ENCODE results near the gene TSPAN3.

TSPAN3 gene

DNA sequence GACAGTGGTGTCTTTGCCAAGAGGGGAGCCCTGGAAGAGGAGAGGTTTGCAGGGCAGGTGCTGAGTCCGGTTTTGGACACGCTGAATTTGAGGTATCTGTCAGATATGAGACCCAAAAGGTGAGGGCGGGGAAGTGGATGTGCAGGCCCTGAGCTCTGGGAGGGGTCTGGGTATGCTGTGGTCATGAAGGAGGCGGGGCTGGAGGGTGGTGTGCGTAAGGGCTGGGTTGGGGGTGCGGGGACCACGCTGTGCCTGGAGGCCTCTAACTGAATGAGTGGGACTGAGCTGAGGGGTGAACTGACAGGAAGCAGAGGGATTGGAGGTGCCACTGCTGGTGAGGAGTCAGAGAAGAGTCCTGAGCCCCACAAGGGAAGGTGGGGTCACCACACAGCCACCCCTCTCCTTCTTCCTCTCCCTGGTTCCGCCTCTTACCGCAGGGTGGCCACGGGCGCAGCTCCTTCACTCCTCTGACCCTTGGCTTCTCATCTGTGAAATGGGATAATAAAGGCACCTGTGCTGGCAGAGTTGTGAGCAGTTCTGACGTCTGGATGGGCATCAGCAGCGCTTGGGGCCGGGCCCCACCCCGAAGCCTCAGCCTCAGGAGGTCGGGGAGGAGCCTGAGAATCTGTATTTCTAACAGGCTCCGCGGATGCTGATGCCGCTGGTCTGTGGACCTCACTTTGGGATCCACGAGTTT is 47.2 kb downstream of the TSPAN3 start:
- no peak for DNase-seq (ENCODE audit: low read depth in 2 of 2)

DNA sequence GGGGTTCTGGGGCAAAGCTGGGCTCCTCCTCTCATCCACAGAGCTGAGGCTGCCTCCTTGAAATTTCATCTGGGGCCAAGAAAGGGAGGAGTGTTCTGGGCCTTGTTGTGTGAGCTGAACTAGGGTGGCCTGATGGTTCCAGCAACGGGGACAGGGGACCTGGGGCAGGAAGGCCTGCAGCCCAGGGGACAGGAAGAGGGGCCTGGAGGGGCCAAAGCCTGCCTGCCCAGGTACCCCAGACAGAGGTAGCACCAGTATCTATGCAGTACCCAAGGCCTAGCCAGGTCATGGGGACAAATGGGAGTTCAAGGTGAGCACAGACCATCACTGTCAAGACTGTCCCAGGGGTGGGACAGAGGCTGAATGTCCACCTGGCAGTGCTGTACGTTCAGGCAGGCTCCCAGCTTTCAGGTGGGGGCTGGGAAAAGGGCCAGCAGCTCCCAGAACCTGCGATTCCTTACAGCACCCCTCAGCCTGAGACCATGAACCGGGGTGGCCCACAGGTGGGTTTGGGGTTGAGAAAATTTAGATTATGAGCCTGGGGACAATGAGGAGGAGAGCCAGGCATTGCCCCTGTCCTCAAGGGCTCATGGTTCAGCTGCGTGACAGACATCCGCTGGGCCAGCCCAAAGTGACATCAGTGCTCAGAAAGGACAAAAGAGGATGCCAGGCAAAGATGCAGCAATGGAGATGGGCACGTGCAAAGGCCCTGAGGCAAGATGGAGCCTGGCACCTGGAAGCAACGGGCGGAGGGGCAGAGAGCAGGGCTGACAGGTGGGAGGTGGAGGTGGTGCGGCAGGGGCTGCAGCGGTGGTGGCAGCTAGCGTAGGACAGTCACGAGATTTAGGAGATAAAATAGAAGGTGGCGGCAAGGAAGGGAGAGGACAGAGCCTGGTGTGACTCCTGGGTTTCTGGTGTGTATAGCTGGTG is 48.0 kb downstream of the TSPAN3 start:
- no peak for DNase-seq (ENCODE audit: low read depth in 2 of 2)

DNA sequence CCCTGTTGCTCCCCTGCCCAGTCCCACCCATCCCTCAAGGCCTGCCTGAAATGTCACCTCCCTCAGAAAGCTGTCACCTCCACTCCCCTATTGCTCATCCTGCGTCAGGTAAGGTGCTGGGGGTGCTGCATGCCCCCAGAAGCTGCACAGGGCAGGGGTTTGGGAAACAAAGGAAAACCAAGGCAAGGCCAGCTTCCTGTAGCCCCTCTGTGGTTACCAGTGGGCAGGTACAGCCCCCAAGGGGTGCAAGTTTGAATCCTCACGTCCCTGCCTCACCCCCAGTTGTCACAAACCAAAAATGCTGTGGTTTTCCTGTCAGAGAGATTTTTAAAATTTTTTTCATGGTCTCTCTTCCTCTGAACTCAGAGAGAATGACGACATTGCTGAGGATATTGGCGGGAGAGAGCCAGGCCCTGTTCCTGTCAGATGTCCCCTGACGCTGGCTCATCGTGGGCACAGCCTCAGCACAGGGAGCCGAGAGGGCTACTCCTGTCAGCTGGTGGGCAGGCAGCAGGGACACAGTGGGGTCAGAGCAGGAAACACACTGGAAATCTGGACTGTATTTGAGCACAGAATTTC is 49.0 kb downstream of the TSPAN3 start:
- DNase-seq (ENCODE audit: low read depth in 2 of 2), result peak in 1 of 2 donors; percentile 47

DNA sequence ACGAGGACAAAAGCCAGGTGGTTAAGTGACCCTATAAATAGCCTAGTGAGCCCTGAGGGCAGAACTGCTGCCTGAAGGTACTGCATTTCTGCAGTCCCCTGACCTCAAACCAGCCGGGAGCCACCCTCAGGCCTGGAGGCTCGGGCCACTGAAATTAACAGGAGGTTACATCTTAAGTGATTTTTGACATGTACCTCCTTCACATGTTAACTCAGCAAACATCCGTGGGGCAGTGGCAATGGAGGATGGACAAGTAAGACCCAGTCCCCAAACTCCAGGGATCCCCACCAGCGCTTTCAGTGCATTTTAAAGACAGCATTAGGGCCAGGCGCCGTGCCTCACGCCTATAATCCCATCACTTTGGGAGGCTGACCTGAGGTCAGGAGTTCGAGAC is 49.8 kb downstream of the TSPAN3 start:
- DNase-seq (ENCODE audit: low read depth in 2 of 2), result no peak

DNA sequence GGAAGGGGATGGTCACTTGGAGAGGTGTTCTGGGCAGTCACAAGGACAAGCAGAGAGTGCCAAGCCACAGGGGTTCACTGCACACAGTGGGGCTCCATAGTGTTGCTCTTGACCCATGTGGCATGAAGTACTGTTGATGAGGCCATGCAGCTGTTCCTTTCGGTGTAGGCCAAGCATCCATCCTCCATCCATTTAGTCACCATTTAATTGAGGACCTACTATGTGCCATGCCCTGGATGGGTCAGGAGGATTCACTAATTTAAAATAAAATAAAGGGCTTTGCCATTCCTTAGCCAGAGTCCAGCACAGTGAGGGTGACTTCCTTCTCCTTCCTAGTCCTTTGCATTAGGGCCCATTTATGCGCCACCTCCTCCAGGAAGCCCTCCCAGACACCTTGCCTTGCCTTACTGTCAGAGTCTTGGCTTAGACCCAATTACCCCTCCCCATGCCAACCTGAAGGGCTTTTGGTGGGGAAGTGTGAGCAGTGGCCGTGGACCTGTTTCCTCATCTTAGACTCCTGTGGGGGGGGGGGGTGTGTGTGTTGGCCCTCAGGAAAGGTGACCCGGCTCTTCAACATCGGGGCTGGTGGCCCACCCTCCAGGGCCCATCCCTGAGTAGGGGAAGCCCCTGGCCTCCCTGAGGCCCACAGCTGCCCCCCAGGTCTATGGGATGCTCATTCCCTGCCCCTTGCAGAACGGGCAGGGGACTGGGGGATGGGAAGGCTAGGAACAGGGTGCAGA is 50.4 kb downstream of the TSPAN3 start:
- DNase-seq (ENCODE audit: low read depth in 2 of 2), result no peak

DNA sequence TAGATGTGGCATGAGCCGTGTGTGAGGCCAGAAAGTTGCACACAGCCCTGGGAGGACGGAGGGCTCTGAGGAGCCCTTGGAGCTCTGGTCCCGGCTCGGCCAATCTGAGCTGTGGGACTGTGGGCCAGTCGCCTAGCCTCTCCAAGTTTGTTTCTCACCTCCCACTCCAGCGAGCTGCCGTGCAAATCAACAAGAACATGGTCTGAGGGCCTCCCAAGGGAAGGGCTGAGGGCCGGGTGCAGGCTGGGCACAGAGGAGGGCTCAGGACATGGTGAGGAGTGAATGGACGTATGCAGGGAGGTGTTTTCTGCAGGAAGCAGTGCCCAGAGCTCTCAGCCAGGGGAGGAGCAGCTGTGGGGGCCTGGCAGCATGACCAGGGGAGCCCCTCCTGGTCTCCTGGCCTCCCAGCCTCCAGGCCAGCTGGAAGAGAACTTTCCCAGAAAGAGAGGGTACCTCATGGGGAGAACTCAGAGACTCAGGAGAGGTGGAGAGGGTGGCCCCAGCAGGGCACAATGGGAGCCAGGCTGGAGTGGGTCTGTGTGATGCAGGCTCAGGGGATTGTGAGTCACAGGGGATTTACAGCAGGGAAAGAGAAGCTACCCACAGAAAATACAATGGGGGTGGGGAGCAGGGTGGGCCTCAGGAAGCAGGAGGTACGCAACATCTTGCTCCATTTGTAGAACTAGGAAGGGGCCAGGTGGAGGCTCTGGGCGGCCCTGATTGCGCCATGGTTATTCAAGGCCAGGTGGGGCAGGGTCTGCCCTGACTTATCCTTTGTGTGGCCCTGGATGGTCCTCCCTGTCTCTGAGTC is 51.2 kb downstream of the TSPAN3 start:
- peak in 1 of 2 donors; percentile 38 for DNase-seq (ENCODE audit: low read depth in 2 of 2)

DNA sequence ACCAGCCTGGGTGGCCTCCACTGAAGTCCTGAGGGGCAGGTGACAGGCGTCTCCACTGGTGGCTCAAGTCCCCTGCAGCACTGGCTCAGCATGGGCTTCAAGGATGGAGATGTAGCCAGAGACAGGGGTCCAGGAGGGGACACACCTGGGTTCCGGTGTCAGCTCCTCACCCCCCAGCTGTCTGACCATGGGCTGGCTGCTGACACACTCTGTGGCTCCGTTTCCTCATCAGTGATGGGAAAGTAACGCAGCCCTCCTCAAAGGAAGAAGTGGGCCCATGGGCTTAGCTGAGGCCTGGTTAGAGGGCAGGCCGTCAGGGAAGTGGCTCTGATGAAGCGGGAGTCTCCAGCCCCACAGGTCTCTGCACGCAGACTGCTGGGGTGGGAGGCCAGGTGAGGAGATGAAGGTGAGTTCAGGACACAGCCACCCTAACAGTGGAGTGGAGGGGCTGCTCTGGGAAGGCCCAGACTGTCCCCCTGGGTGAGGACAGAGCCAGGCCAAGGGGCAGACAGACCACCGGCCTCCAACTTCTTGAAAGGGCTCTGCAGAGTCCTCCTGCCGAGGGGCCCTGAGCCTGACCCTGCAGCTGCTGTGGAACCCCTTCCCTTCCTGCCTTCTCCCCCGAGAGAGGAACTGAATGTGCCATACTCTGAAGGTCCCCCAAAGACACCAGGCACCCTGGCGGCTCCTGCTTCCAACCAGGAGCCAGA is 52.0 kb downstream of the TSPAN3 start:
- DNase-seq (ENCODE audit: low read depth in 2 of 2), result no peak

DNA sequence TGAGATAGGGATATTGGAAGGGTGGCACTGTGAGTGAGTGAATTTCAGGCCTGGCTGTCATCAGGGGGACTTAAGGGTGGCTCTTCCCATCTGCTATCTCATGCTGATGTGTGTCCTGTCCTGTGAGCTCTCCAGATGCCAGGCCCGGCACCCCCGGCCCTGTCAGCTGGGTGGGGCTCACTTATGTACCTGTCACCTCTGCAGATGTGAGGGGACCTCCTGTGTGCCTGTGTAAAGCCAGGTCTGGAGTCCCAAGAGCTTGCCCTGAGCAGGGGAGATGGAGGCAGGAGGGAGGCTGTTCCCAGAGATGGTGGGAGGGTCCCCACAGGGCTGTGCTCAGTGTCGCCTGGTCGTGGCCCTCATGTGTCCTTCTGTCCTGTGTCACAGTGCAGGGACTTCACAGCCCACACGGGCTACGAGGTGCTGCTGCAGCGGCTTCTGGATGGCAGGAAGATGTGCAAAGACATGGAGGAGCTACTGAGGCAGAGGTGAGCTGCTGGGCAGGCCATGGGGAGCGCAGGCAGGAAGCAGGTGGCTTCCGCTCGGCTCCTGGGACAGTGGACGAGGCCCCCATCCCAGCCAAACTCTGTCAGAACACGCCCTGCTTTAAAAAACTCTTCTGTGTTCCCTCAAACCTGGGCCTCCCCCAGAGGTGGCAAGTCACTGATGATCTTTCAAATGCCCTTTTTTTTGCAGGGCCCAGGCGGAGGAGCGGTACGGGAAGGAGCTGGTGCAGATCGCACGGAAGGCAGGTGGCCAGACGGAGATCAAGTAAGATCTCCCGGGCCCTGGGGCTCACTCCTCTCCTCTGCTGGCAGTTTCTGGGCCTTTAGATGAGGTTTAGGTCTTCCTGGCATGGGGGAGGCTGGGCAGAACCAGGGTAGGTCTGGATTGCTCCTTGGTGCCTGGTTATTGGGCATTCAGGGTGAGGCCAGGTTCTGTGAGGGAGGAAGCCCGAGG is 52.9 kb downstream of the TSPAN3 start:
- no peak for DNase-seq (ENCODE audit: low read depth in 2 of 2)

DNA sequence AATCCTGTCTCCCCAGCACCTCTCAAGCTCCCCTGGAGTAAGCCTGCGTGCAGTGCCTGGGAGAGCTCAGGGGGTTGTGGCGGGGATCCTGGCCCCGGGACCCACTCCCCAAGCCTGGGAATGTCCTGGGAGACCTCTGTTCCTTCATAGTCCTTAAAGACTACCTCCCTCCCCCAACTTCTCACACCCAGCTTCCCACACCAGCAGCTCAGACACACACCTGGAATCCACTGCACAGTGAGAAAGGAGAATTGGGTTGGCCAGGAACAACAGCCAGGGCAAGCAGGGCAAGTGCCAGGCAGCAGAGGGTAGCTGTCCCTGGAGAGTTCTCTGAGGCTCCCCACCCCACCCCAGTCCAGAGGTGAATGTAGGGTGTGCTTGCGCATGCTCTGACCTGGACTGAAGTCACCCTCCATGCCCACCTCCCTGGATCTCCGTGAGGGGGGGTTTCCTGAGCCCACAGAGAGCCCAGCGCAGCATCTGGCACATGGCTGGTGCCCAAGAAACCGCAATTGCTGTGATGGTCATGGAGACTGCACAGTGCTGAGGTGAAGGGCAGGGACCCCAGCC is 53.7 kb downstream of the TSPAN3 start:
- DNase-seq (ENCODE audit: low read depth in 2 of 2), result no peak

DNA sequence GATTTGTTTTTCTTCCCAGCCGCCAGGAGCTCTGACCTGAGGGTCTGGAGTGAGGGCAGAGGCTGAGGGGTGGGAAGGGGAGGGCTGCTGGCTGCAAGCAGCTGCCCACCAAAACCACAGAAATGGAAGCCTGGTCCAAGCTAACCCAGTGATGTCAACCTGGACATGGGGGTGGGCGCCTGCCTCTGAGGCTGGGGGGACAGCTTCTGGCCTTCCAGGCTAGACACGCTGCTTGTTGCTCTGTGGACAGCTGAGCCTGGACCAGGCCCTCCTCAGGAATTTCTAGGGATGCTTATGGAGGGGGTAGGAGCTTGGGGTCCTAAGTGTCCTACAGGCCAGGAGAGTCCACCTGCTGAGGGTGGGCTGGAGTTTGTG is 54.6 kb downstream of the TSPAN3 start:
- no peak for DNase-seq (ENCODE audit: low read depth in 2 of 2)

DNA sequence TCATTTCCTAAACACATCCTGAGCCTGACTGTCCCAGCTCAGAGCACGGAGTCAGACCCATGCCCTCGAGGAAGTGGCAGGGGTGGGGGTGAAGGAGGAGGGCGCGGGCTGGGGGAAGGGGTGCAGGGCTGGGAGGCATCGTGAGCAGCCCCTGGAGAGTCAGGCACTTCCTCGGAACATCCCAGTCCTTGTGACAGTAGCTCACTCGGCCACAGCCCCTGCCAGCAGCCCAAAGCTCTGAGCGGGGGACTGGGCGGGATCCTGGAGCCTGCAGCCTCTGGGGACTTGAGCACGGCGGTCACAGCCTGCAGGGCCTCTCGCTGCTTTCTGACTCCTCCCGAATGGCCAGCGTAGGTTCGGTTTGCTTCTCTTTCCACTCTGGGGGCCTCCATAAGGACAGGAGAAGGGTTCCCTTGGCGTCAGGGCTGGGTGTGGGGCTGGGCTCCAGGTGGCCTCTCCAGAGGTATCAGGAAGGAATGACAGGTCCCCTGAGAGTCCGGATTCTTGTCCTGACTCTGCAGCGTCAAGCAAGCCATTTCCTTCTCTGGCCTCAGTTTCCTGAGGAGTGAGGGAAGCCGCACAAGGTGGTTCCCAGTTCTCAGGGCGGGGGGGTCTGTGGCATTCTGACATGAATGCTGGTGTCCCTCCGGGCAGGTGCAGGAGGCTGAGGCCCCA is 55.1 kb downstream of the TSPAN3 start:
- no peak for DNase-seq (ENCODE audit: low read depth in 2 of 2)

DNA sequence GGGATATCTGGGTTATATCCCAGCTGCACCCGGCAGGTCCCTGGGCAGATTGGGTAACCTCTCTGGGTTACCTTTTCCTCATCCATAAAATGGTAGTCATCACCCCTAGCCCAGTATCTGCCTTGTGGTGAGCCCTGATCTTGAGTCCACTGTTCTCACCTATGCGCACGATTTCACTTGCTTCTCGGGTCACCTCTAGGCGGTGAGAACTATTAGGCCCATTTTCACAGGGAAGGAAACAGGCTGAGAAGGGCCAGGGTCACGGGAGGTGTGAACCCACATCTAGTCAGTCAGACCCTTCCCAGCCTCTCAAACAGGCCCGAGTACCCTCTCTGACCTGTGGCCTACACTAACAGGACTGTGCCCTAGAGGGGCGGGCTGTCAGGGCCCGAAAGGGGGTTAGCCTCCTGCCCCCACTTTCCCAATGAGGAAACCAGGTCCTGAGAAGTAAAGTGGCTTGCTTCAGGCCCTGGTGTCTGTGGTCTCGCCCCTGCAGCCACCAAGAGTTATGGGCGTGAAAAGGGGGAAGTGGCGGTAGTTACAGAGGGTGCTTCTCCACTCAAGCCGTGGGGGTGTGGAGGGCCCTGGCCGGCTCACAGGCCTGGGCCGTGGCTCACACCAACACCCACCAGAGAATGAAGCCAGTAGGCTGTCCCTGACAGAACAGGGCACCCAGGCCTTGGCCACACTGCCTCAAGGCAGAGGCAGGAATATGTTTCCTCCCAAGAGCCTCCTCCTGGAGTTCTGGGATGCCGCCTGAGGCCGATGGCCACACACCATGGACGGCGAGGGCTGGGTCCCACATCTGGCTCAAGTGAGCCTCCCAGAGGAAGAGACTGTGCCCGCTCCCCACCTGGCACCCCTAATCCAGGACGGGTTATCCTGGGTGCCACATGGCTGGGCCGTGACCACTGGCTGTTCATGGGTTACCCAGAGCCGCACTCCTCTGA is 56.5 kb downstream of the TSPAN3 start:
- DNase-seq (ENCODE audit: low read depth in 2 of 2), result no peak

DNA sequence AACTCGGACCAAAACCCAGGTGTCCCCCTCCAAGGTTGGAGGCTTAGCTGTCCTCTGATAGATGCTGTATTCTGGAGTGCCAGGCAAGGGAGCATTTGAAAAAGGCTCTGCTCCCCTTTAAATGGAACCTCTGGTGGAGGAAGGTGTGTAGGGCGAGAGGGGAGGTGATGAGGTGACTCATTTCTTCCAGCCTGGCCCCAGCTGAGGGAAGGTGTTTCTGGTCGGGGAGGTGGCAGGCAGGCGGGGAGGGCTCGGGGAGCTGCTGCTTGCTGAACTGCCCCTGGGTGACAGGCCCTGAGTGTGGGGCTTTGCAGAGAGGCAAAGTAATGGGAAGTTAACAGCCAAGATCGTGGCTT is 57.2 kb downstream of the TSPAN3 start:
- DNase-seq (ENCODE audit: low read depth in 2 of 2), result peak; percentile 70 to 74

DNA sequence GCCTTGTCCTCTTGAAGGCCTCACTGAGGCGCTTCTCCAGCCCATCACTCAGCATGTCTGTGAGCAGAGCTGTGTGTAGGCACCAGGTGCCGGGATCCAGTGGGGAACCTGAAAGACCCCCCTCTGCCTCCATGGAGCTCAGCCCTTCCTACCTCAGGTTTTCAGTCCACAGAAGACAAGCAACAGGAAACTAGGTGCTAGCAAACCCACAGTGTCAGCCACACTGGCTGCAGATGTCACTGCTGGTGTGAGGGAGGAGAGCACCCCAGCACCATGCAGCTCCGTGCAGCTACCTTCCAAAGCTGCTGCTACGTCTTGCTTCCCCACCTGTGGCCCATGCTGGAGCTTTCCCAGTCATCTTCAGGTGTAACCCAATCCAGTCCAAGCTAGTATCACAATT is 58.0 kb downstream of the TSPAN3 start:
- no peak for DNase-seq (ENCODE audit: low read depth in 2 of 2)

DNA sequence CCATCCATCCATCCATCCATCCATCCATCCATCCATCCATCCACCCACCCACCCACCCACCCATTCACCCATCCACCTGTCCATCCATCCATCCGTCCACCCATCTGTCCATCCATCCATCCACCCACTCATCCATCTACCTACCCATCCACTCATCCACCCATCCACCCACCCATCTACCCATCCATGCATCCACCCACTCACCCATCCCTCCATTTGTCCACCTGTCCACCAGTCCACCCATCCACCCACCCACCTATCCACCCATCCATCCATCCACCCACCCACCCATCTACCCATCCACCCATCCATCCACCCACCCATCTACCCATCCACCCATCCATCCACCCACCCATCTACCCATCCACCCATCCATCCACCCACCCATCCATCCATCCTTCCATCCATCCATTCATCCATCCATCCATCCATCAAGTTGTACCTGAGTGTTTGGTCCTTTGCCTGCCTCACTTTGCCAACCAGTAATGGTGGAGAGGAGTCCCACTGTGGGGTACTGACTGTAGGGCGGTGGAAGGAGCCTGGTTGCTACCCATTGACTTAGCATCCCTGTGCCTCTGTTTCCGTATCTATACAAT is 58.7 kb downstream of the TSPAN3 start:
- DNase-seq (ENCODE audit: low read depth in 2 of 2), result no peak

DNA sequence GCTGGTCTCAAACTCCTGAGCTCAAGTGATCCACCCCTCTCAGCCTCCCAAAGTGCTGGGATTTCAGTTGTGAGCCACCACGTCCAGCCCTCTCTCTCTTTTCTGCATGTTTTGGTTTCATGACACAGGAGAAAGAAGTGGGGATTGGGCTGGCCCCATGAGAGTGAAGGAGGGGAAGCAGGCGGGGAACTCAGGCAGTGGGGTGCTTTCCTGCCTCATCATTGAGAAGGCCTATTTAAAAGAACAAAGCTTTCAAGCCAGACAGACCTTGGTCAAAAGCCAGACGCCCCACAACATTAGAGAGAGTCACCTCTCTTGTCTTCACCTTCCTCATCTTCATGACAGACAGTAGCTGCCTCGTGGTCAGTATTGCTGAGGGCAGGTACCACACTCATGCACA is 60.1 kb downstream of the TSPAN3 start:
- DNase-seq (ENCODE audit: low read depth in 2 of 2), result no peak

DNA sequence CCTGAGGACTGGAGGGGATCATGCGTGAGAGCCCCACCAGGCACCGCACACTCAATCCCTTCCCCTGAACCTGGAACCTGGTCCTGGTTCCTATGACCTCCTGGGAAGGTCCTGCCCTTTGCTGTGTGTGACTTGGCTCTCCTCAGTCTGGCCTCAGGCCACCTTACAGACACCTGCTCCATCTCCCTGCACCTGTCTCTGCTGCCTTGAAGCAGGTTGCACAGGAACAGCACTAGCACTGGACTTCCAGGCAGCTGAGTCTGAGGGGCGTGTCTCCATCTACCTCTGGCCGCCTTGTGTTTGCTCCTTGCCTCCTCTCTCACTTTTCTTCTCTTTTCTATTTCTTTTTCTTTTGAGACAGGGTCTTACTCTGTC is 60.6 kb downstream of the TSPAN3 start:
- no peak for DNase-seq (ENCODE audit: low read depth in 2 of 2)

Data from activated CD4-positive, alpha-beta T cell treated with anti-CD3 and anti-CD28 coated beads for 24 hours (primary cell).